PFSK-1 (cell line): ENCODE results near the gene MYOF.

ENCODE experiments used
- FOXP2 ChIP-seq: optimal IDR thresholded peaks from 2 replicates; pipeline ENCODE3; 2011; ENCODE audit warnings: borderline replicate concordance, control low read depth, inconsistent platforms; ENCODE audit not compliant: insufficient read depth; ENCODE audit errors: extremely low read length, extremely low read depth
- POLR2AphosphoS5 ChIP-seq: IDR thresholded peaks from 2 replicates; pipeline ENCODE4 v1.6.1; 2012; ENCODE audit warnings: low read depth, mild to moderate bottlenecking, control low read depth, low read length, moderate library complexity
- SIN3A ChIP-seq: IDR thresholded peaks from 2 replicates; pipeline ENCODE4 v1.6.1; 2012; ENCODE audit warnings: mild to moderate bottlenecking, low read length, moderate library complexity, borderline replicate concordance; ENCODE audit not compliant: insufficient read depth
- TAF1 ChIP-seq: IDR thresholded peaks from 2 replicates; pipeline ENCODE4 v1.6.1; 2012; ENCODE audit warnings: low read length, control low read depth, borderline replicate concordance; ENCODE audit not compliant: insufficient read depth
- TF ChIP-seq, protein P1 (sequence below), 2 experiments: IDR thresholded peaks; 2 replicates each; pipeline versions ENCODE4 v1.6.1 to v1.8.0; 2011 to 2012; ENCODE audit warnings: low read depth in 2 of 2, low read length in 2 of 2, control low read depth in 1 of 2, inconsistent platforms in 1 of 2, mild to moderate bottlenecking in 1 of 2, moderate library complexity in 1 of 2; ENCODE audit not compliant: insufficient read depth in 1 of 2

The MYOF gene

DNA sequence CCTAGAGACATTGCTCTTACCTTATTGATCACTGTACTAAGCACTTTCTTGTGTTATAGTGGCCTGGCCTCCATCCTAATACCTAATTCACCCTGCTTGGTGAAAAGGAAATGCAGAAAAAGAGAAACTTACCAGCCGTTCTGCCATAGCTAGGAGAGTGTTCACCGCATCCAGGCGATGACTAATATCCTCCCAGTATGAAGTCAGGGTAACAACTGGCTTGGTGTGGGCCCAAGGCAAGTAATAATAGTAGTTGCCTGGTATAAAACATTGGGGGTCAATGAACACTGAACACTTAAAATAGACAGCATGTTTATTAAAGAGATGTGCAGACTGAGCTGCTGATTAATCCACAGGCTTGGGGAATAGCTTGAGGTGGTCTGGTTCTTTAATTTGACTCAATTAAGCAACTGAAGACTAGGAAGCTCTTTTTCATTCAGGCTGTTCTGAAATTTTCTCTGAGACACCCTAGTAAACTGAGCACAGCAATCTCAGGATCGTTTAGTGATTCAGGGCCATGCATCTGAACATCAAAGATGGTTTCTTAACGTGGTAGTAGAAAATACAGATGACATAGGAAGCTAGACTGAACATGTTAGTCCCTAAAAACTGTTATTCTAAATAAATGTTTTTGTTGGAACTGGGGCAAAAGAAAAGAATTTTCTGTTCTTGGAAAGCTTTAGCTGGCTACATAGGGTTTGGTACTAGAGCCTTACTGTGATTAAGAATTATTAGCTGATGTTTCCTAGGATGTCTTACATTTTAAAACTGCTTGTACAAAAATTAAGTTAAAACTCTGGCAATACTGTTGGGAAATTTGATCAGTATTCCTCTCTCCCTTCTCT lies 102.2 kb downstream of the MYOF start:
- no peak for TF ChIP-seq TAF1

DNA sequence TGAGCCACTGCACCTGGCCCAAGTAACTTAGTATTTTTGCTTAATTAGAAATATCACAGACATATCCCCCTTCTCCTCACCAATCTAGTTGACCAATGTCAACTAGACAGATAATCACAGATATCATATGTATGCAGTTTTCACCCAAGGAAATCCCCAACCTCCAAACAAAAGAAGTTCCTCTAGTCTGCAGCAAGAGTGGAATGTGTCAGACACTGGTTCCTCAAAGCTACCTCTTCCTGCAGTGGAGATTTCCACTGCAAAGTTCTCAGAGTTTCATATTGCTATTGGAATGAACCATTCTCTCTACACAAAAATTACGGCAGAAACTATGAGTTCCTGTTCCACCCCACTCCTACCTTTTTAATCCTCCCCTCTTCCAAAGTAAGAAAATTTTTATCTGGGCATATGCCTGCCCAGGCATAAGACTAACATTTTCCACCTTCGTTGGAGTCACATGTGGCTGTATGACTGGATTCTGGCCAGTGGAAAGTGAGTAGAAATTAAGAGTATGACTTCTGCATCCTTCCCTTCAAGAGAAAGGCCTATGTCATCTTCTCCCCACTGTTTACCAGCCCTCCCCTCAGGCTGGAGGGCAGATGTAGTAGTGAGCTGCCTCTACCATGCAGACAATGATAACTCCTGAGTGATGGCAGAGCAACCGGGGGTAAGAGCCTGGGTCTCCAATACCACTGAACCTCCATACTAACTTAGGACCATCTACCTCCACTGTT lies 103.0 kb downstream of the MYOF start:
- TF ChIP-seq SIN3A = no peak
- TF ChIP-seq POLR2AphosphoS5 = no peak
- TF ChIP-seq TAF1 = no peak
- TF ChIP-seq, protein P1, sequence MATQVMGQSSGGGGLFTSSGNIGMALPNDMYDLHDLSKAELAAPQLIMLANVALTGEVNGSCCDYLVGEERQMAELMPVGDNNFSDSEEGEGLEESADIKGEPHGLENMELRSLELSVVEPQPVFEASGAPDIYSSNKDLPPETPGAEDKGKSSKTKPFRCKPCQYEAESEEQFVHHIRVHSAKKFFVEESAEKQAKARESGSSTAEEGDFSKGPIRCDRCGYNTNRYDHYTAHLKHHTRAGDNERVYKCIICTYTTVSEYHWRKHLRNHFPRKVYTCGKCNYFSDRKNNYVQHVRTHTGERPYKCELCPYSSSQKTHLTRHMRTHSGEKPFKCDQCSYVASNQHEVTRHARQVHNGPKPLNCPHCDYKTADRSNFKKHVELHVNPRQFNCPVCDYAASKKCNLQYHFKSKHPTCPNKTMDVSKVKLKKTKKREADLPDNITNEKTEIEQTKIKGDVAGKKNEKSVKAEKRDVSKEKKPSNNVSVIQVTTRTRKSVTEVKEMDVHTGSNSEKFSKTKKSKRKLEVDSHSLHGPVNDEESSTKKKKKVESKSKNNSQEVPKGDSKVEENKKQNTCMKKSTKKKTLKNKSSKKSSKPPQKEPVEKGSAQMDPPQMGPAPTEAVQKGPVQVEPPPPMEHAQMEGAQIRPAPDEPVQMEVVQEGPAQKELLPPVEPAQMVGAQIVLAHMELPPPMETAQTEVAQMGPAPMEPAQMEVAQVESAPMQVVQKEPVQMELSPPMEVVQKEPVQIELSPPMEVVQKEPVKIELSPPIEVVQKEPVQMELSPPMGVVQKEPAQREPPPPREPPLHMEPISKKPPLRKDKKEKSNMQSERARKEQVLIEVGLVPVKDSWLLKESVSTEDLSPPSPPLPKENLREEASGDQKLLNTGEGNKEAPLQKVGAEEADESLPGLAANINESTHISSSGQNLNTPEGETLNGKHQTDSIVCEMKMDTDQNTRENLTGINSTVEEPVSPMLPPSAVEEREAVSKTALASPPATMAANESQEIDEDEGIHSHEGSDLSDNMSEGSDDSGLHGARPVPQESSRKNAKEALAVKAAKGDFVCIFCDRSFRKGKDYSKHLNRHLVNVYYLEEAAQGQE (IDR thresholded peaks at IDR 0.05; ENCODE audit: insufficient read depth in 1 of 2, low read depth in 2 of 2, low read length in 2 of 2) = no peak
- no peak for TF ChIP-seq FOXP2

DNA sequence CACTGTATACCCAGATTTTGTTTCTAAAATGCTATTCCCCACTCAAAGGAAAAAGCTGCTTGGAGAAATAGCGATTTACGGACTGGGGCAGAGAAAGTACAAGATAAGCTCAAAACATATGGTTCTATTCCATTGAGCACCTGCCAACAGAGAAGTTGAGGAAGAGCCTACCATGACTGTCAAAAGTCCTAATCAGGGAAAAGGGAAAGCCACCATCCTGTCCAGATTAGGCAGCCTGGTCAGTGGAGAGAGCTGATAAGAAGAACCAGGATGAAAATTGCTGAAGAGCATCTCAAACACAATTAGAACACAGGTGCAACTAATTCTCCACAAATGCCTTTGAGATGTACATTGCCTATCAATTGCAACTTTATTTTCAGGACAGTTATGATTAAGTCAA lies 104.1 kb downstream of the MYOF start:
- TF ChIP-seq POLR2AphosphoS5 (no peak), SIN3A (no peak)
- TF ChIP-seq, protein P1 (IDR thresholded peaks at IDR 0.05; ENCODE audit: insufficient read depth in 1 of 2, low read depth in 2 of 2, low read length in 2 of 2) = no peak

DNA sequence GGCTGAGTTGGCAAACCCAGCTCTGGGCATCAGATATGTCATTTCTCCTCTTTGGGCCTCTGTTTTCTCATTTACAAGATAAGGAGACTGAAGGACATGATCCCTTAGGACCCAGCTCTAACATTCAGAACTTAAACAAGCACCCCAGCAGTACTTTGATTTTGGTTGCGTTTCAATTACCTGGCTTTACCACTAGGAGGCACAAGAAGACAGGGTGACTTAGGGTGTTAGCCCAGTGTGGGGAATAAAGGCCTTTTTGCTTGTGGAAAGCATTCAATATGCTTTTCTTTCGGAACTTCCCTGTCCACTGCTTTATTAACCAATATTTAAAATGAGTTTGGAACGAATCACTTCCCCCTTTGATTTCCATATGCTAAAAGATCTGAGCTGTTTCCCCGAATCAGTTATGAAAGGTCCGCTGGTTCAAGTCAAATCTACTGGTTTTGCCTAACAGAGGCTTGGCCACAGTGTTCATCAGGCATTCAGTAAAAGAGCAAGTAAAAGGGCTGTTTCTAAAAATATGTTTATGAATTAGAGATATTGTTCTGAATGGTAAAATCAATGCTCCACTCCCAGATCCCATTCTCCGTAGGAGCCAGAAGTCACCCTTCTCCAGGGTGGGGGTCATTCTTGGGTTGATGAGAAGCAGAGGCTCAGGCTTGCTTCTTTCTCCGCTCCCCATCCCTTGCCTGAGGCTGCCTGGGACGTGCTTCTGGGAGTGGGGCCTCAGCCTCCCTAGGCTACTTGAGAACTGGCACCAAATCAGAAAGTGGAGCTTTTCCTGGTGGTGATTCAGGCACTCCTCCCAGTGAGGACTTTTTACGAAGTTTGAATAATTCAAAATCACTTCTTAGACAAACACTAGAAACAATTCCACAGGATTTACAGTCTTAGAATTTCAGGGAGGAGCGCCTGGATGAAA lies 105.5 kb downstream of the MYOF start:
- TF ChIP-seq, protein P1 (IDR thresholded peaks at IDR 0.05; ENCODE audit: insufficient read depth in 1 of 2, low read depth in 2 of 2, low read length in 2 of 2) = no peak
- TF ChIP-seq POLR2AphosphoS5 = no peak
- TF ChIP-seq SIN3A = no peak
- TF ChIP-seq TAF1 = no peak
- no peak for TF ChIP-seq FOXP2

DNA sequence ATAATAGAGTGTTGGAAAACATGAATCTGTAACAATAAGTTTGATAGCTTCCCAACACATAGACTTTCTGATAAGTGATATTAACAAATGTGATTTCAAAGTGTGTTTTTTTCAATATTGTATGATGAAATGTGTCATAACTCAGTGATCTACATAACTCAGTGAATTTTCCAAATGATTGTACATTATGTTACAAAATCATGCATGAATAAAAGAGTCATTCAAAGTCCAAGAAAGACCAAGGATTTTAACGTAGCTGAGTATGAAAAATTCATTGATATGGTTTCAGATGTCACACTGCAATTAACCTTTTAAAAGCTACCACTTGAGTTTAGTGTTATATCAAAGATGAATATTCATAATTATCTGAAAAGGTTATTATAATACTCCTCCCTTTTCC lies 111.2 kb downstream of the MYOF start:
- TF ChIP-seq TAF1 = no peak
- no peak for TF ChIP-seq SIN3A
- no peak for TF ChIP-seq POLR2AphosphoS5
- TF ChIP-seq, protein P1 (IDR thresholded peaks at IDR 0.05; ENCODE audit: insufficient read depth in 1 of 2, low read depth in 2 of 2, low read length in 2 of 2) = no peak
- no peak for TF ChIP-seq FOXP2
